OCI-LY7 (cell line): ENCODE results near the gene FGFRL1. TPM values are rescaled to one million over a fixed set of nuclear protein-coding genes. Genes with fewer than 3 reads are reported as not detected.
"Not testable (repeated sequence)": the region's sequence is repeated elsewhere in the genome, so short reads cannot be mapped to it uniquely, and the experiment has no call there.

Experiments used
- BruUV-seq: library from RNA; stranded (reverse); fragments of 400-500 nt; replicated peaks from 2 replicates; lab custom pipeline; 2021; lab: Mats Ljungman, UMichigan
- CTCF ChIA-PET: fragments of 300-600 bp; sonication (Branson Sonifier 250); formaldehyde crosslinking; loops from one replicate; lab custom pipeline; 2022; ENCODE audit warnings: antibody characterized with exemption; ENCODE audit not compliant: unreplicated experiment; lab: Charles Lee
- POLR2A ChIA-PET: fragments of 300-600 bp; sonication (Branson Sonifier 250); formaldehyde crosslinking; loops from one replicate; lab custom pipeline; 2022; ENCODE audit warnings: antibody characterized with exemption; lab: Charles Lee
- DNase-seq: peaks from one replicate; pipeline ENCODE4 v3.0.0-alpha.2; 2015; ENCODE audit warnings: low spot score
- H2AFZ ChIP-seq: fragments of 200-600 bp; sonication (generic), shearing (Covaris generic); 2 replicates; pipeline ENCODE4 v1.6.1; 2014; ENCODE audit warnings: mild to moderate bottlenecking, antibody characterized with exemption, low read length, moderate library complexity
- H3K27ac ChIP-seq: fragments of 200-600 bp; sonication (generic); 2 replicates; pipeline ENCODE4 v1.5.1; 2014; ENCODE audit warnings: mixed run types, low read depth, mild to moderate bottlenecking, moderate library complexity, low read length, inconsistent platforms; ENCODE audit not compliant: poor library complexity, severe bottlenecking
- H3K36me3 ChIP-seq: fragments of 200-600 bp; sonication (generic); 2 replicates; pipeline ENCODE4 v1.6.1; 2014; ENCODE audit warnings: mild to moderate bottlenecking, antibody characterized with exemption, low read length, moderate library complexity, mixed read lengths; ENCODE audit not compliant: insufficient read depth
- H3K4me1 ChIP-seq: fragments of 200-600 bp; sonication (generic); 2 replicates; pipeline ENCODE4 v1.5.1; 2014; ENCODE audit warnings: mild to moderate bottlenecking, low read length; ENCODE audit not compliant: insufficient read depth, poor library complexity, severe bottlenecking
- H3K4me2 ChIP-seq: fragments of 200-600 bp; sonication (generic); 2 replicates; pipeline ENCODE4 v1.6.1; 2014; ENCODE audit warnings: mild to moderate bottlenecking, low read length
- H3K4me3 ChIP-seq: fragments of 200-600 bp; sonication (generic); 2 replicates; pipeline ENCODE4 v1.5.1; 2014; ENCODE audit warnings: mild to moderate bottlenecking, low read depth, low read length; ENCODE audit not compliant: poor library complexity, severe bottlenecking
- H3K79me2 ChIP-seq: fragments of 200-600 bp; sonication (generic); 2 replicates; pipeline ENCODE4 v1.6.1; 2016; ENCODE audit warnings: low read depth, mild to moderate bottlenecking, low read length, moderate library complexity, mixed read lengths; ENCODE audit not compliant: insufficient read depth
- H3K9me2 ChIP-seq: fragments of 200-600 bp; sonication (generic); 2 replicates; pipeline ENCODE4 v1.6.1; 2016; ENCODE audit warnings: mild to moderate bottlenecking, low read length, mixed read lengths; ENCODE audit not compliant: insufficient read depth
- H3K9me3 ChIP-seq: fragments of 200-600 bp; sonication (generic); 2 replicates; pipeline ENCODE4 v1.6.1; 2014; ENCODE audit warnings: mild to moderate bottlenecking, mixed run types, low read length, mixed read lengths
- H4K20me1 ChIP-seq: fragments of 200-600 bp; sonication (generic); 2 replicates; pipeline ENCODE4 v1.6.1; 2014; ENCODE audit warnings: mild to moderate bottlenecking, antibody characterized with exemption, low read length, moderate library complexity, mixed read lengths; ENCODE audit not compliant: insufficient read depth
- CTCF ChIP-seq: fragments of 200-600 bp; sonication (generic); conservative IDR thresholded peaks from 2 replicates; pipeline ENCODE4 v1.5.1; 2014; ENCODE audit warnings: mild to moderate bottlenecking, antibody characterized with exemption, low read length, moderate library complexity, mixed read lengths
- EZH2phosphoT487 ChIP-seq: fragments of 200-600 bp; sonication (generic); IDR thresholded peaks from 2 replicates; pipeline ENCODE4 v1.6.1; 2018; ENCODE audit warnings: low read depth, borderline replicate concordance, mild to moderate bottlenecking, mixed run types, antibody characterized with exemption, low read length, moderate library complexity, mixed read lengths
- intact Hi-C: fragments of 100-400 bp; cut with micrococcal nuclease; formaldehyde crosslinking; loops from one replicate; pipeline ENCODE4 v1.10.0; 2022; ENCODE audit not compliant: unreplicated experiment
- total RNA-seq, 2 experiments: library from RNA; depleted of rRNA in 1 of 2; stranded (reverse); fragments of >200 nt in 1 of 2; shearing (Covaris generic) in 1 of 2; gene quantifications; 2 replicates each; pipeline ENCODE4 v1.2.3, GENCODE V29; 2014 to 2022

FGFRL1 gene
- total RNA-seq, 2 experiments from 2014 or later = 1.4 to 2.7 TPM

- Histone ChIP-seq H3K36me3 (no peaks in the 10 kb centered on the region), H2AFZ (no peak overlapping the region), H3K9me3 (no peaks in the 10 kb centered on the region), H3K4me2 (no peak overlapping the region), H3K9me2 (no peaks in the 10 kb centered on the region), H3K4me3 (no peak overlapping the region), H4K20me1 (no peaks in the 10 kb centered on the region), H3K4me1 (no peaks in the 10 kb centered on the region), H3K79me2 (no peaks in the 10 kb centered on the region), H3K27ac (no peak overlapping the region)
- DNase-seq = no peak
- no TSS peak for BruUV-seq
- CTCF ChIA-PET = no interaction called here
- POLR2A ChIA-PET = no interaction called here
- intact Hi-C loops = no loop called here
- no peak for TF ChIP-seq EZH2phosphoT487
Observed at GRCh38 chr4:997375-998071, 13.9 kb upstream of the FGFRL1 start.

DNA sequence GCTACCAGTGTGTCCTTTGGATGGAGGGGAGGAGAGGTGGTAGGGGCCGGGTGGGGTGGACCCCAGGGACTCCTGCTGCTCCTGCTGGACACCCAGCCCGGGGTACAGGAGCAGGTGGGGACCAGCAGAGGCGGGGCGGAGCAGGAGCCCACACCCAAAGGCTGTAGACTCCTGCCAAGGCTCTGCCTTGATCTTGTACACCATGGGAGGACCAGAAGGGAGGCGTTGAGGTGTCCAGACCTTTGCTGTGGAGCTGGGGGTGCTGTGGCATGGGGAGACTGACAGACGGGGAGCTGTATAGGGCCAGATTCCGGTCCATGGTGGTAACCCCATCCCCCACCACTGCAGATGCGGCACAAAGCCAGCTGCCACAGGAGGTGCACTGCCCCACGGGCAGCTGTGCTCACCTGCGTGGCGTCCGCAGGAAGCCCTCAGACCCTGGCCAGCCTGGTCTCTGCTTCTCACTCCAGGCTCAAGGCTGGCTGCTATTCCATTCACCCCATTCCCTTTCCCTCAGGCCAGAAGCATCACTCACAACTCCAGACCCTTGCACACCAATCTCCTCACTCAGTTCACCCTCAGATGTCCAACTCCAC, 13.2 kb upstream of the FGFRL1 start:
- DNase-seq = no peak
- Histone ChIP-seq H3K9me2 (no peaks in the 10 kb centered on the region), H4K20me1 (no peaks in the 10 kb centered on the region), H3K79me2 (no peaks in the 10 kb centered on the region), H2AFZ (no peak overlapping the region), H3K27ac (no peak overlapping the region), H3K4me3 (no peak overlapping the region), H3K4me1 (no peaks in the 10 kb centered on the region), H3K4me2 (no peak overlapping the region), H3K9me3 (no peaks in the 10 kb centered on the region), H3K36me3 (no peaks in the 10 kb centered on the region)
- BruUV-seq = no TSS peak
- intact Hi-C loops = no loop called here
- ChIA-PET CTCF (no interaction called here), POLR2A (no interaction called here)
- no peak for TF ChIP-seq CTCF
- no peak for TF ChIP-seq EZH2phosphoT487

DNA sequence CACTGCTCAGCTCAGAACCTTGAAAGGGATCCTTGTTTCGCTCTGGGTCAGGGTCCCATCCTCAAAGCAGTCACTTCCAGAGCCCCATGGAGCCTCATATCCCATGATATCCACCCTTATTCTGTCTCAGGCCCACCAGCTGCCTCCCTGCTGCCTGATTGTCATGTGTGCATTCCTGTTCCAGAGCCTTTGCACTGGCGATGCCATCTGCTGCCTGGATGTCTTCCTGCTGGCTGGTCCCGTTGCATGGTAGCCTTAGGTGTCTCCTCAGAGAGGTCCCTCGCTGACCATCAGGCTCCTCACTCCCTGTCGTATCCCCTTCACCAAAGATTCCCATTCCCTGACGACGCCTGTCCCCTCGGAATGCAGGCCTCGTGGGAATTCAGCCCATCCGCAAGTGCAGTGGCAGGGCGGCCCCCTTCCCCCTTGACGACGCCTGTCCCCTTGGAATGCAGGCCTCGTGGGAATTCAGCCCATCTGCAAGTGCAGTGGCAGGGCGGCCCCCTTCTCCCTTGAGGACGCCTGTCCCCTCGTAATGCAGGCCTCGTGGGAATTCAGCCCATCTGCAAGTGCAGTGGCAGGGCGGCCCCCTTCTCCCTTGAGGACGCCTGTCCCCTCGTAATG, 12.1 kb upstream of the FGFRL1 start:
- CTCF ChIA-PET, H3K27ac ChIP-seq, H3K36me3 ChIP-seq, H3K4me1 ChIP-seq, BruUV-seq, H4K20me1 ChIP-seq, H3K9me2 ChIP-seq, H3K9me3 ChIP-seq, H3K4me2 ChIP-seq, DNase-seq, H3K79me2 ChIP-seq, intact Hi-C loops, H3K4me3 ChIP-seq, H2AFZ ChIP-seq, POLR2A ChIA-PET: not testable (repeated sequence)
